ENCODE measurements around the gene TMEM232.

Gene TMEM232

DNA sequence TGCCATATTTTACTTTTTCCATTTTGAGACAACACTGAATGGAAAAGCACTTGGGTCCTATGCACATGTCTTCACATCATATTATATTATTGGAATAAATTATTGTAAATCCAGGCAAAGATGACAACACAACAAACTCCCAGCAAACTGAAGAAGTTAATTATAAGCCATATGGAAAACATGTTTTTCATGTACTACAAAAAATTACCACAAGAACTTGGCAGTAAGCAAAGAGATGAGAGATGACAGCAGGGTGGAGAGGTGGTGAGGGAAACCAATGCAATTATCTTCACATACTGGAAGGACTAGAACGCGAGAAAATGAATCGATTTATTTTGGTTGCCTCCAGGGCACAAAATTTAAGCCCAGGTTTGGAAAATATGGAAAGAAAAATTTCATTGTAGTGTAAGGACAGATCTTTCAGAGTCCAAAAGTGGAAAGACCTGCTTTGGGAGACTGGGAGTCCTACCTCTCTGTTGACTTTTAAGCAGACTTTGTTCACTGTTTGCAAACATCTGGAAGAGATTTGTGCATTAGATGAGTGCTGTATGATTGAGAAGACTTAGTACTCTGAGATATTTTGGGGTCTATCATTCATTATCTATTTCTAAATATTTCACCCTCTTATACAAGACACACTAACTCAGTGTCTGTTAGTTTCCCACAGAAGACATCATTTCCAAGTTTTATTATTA lies 138.0 kb downstream of the TMEM232 start:
- Histone ChIP-seq H3K27me3 (ENCODE audit: insufficient read depth, low read length) (no peaks in the 10 kb centered on the region), H3K9ac (ENCODE audit: low read length) (no peak overlapping the region), H3K9me3 (ENCODE audit: low read length) (no peaks in the 10 kb centered on the region), H3K4me3 (ENCODE audit: low read depth, low read length, poor library complexity, severe bottlenecking) (no peak overlapping the region), H3K9me2 (ENCODE audit: low read depth, low read length) (no peaks in the 10 kb centered on the region), H3F3A (ENCODE audit: insufficient read depth, low read length) (no peaks in the 10 kb centered on the region), H3K4me2 (ENCODE audit: low read length) (no peak overlapping the region), H3K36me3 (ENCODE audit: insufficient read depth, low read length) (no peaks in the 10 kb centered on the region), H4K20me1 (ENCODE audit: insufficient read depth, low read length) (no peaks in the 10 kb centered on the region), H3K79me2 (ENCODE audit: insufficient read depth, low read length) (no peaks in the 10 kb centered on the region), H2AFZ (ENCODE audit: low read length) (no peak overlapping the region), H3K4me1 (ENCODE audit: insufficient read depth, low read length, severe bottlenecking) (no peaks in the 10 kb centered on the region), H3K27ac (ENCODE audit: low read depth, low read length, poor library complexity, severe bottlenecking) (no peak overlapping the region)
- no peak for TF ChIP-seq CTCF (IDR thresholded peaks at IDR 0.05; ENCODE audit: low read length)
- TF ChIP-seq EZH2 (IDR thresholded peaks at IDR 0.05; ENCODE audit: borderline replicate concordance, low read length) = no peak

- no peaks in the 10 kb centered on the region for H3K79me2 ChIP-seq (ENCODE audit: insufficient read depth, low read length)
- no peak overlapping the region for H3K4me2 ChIP-seq (ENCODE audit: low read length)
- no peaks in the 10 kb centered on the region for H3F3A ChIP-seq (ENCODE audit: insufficient read depth, low read length)
- no peak overlapping the region for H2AFZ ChIP-seq (ENCODE audit: low read length)
- no peaks in the 10 kb centered on the region for H3K36me3 ChIP-seq (ENCODE audit: insufficient read depth, low read length)
- H3K4me3 ChIP-seq (ENCODE audit: low read depth, low read length, poor library complexity, severe bottlenecking) = no peak overlapping the region
- H3K9me3 ChIP-seq (ENCODE audit: low read length) = no peaks in the 10 kb centered on the region
- no peak overlapping the region for H3K27ac ChIP-seq (ENCODE audit: low read depth, low read length, poor library complexity, severe bottlenecking)
- no peak overlapping the region for H3K9ac ChIP-seq (ENCODE audit: low read length)
- H4K20me1 ChIP-seq (ENCODE audit: insufficient read depth, low read length) = no peaks in the 10 kb centered on the region
- H3K27me3 ChIP-seq (ENCODE audit: insufficient read depth, low read length) = no peaks in the 10 kb centered on the region
- TF ChIP-seq CTCF (IDR thresholded peaks at IDR 0.05; ENCODE audit: low read length) (no peak), EZH2 (IDR thresholded peaks at IDR 0.05; ENCODE audit: borderline replicate concordance, low read length) (no peak)
- no peaks in the 10 kb centered on the region for H3K9me2 ChIP-seq (ENCODE audit: low read depth, low read length)
- H3K4me1 ChIP-seq (ENCODE audit: insufficient read depth, low read length, severe bottlenecking) = no peaks in the 10 kb centered on the region
Observed at GRCh38 chr5:110580625-110581024, 145.8 kb downstream of the TMEM232 start.

DNA sequence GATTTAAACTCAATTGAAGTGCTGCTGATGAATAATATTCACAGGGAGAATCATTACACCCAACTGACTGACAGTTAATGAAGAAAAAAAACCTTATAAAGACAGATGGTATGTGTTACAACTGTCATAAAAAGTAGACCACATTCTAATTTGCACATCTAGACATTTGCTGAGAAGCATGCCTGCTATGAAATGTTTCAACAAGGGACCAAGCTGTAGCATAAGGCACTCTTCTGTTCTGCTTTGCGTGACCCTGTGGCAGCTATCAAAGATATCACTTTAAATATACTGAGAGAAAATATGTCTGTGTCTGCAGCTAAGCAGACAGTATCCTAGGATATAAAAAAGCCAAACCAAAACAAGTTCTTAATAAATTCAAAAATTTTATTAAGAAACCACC lies 153.7 kb downstream of the TMEM232 start:
- H3K9me3 ChIP-seq (ENCODE audit: low read length) = no peaks in the 10 kb centered on the region
- H3K4me1 ChIP-seq (ENCODE audit: insufficient read depth, low read length, severe bottlenecking) = no peaks in the 10 kb centered on the region
- H3K4me3 ChIP-seq (ENCODE audit: low read depth, low read length, poor library complexity, severe bottlenecking) = no peak overlapping the region
- no peak overlapping the region for H3K4me2 ChIP-seq (ENCODE audit: low read length)
- H3K79me2 ChIP-seq (ENCODE audit: insufficient read depth, low read length) = no peaks in the 10 kb centered on the region
- TF ChIP-seq EZH2 (IDR thresholded peaks at IDR 0.05; ENCODE audit: borderline replicate concordance, low read length) (no peak), CTCF (IDR thresholded peaks at IDR 0.05; ENCODE audit: low read length) (no peak)
- no peaks in the 10 kb centered on the region for H3K36me3 ChIP-seq (ENCODE audit: insufficient read depth, low read length)
- H4K20me1 ChIP-seq (ENCODE audit: insufficient read depth, low read length) = no peaks in the 10 kb centered on the region
- no peak overlapping the region for H3K27ac ChIP-seq (ENCODE audit: low read depth, low read length, poor library complexity, severe bottlenecking)
- no peak overlapping the region for H2AFZ ChIP-seq (ENCODE audit: low read length)
- no peak overlapping the region for H3K9ac ChIP-seq (ENCODE audit: low read length)
- no peaks in the 10 kb centered on the region for H3F3A ChIP-seq (ENCODE audit: insufficient read depth, low read length)
- H3K27me3 ChIP-seq (ENCODE audit: insufficient read depth, low read length) = no peaks in the 10 kb centered on the region
- H3K9me2 ChIP-seq (ENCODE audit: low read depth, low read length) = no peaks in the 10 kb centered on the region

Measured in OCI-LY1 (cell line).